Measurements from ENCODE around the gene LRRC28. TPM values are rescaled to one million over a fixed set of nuclear protein-coding genes. Genes with fewer than 3 reads are reported as not detected.

LRRC28 gene
- 18.2 and 21.1 TPM in 2 replicates for total RNA-seq

DNA sequence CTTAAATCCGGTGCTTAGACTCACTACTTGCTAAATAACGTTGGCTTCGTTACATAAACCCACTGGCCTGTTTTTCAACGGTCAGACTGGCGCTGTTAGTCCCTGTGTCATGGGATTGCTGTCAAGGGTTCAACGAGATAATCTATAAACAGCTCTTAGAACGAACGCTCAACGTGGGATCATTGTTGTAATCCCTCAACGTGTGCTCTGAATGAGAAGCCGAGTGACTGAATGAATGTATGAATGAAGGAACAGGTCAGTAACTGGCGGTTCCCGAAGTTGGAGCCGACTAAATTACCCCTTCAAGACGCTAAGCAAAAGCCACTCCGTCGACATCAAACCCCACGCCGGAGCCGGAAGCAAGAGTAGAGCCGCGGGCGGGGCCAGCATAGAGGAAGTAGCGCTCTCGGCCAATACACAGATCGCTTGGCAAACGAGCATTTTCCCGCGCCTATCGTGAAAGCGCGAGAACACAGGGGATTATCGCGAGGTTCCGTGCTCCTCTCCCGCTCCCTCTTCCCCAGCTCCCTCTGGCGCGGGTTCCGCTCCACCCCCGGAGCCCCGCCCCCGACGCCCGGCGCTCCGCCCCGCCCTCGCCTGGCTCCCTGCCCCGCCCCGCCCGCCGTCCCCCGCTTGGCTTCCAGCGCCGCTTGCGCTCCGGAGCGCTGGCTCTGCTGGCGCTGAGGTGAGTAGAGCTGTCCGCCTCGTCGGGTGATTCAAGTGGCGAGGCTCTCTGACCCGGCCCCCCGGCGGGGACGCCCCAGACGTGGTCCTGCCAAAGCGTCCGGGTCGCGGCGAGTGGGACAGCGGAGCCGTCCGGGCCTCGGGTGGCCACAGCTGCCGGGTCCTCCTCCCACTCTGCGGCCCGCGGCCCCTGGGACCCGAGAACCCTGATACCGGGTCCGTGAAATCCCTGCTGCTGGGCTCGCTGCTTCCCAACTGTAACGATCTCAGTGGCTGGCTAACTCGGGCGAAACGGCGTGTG, at the start of gene LRRC28:
TSS of gene LRRC28 (plus strand) at position 625 of the 985 bp plus-strand sequence. CDS start 4,477 bp downstream, outside the sequence.

DNA sequence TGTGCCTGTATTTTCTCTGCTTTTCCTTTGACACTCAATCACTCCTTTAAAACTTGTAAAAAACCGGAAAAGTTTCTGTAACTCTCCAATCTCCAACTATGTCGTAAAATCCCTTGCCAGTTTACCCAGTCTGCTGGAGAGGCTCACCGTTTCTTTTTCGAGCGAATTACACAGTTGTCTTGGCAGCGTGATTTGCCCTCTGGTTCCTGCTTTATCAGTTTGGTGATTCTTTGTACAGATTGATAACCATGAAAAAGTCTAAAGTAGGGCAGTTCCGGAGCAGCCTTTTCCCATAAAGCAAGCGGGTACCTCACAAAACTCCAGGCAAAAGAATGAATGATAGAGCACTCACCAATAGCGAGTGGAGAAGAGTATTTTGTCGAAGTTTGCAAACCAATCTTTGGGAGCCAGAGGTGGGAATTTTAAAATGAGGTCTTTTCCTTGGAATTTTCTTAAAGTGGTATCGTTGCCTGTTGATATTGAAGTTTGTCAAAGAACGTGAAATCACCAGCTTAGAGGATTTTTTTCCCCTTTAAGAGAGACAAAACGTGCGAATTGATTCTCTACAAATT, 1.9 kb upstream of the LRRC28 start, which contains the start of gene TTC23:
TSS of gene TTC23 (minus strand) at position 312 of the 572 bp plus-strand sequence. CDS start 20,869 bp downstream, outside the sequence.

Other genes with a start within 250 kb of the LRRC28 start
- gene PGPEP1L, start 243.7 kb upstream of the LRRC28 start, total RNA-seq, result not detected in 2 replicates
- gene SYNM, start 146.4 kb upstream of the LRRC28 start, total RNA-seq, result 34.5 and 57.9 TPM in 2 replicates
- 24.4 and 27.4 TPM in 2 replicates for gene TTC23, start 1.9 kb upstream of the LRRC28 start, total RNA-seq